AG04450 (cell line): Measurements from ENCODE around the gene RAI14. TPM values are rescaled to one million over a fixed set of nuclear protein-coding genes. Genes with fewer than 3 reads are reported as not detected.
"Not testable (repeated sequence)": the region's sequence is repeated elsewhere in the genome, so short reads cannot be mapped to it uniquely, and the experiment has no call there.

Experiments used
- CTCF ChIA-PET: fragments of 300-600, 350-600 bp; formaldehyde crosslinking; extraction: SDS; loops from one replicate; lab custom pipeline; 2022; ENCODE audit warnings: antibody characterized with exemption, inconsistent platforms; lab: Charles Lee
- POLR2A ChIA-PET: fragments of 350-600 bp; formaldehyde crosslinking; extraction: SDS; loops from one replicate; lab custom pipeline; 2021; ENCODE audit warnings: antibody characterized with exemption, inconsistent platforms; lab: Yijun Ruan, JAX
- DNase-seq: peaks from one replicate; pipeline ENCODE4 v3.0.0-alpha.2; 2011; ENCODE audit warnings: low read depth, low spot score
- H3K27ac ChIP-seq: one replicate; pipeline ENCODE4 v1.5.1; 2012; ENCODE audit warnings: low read depth, low read length, control low read depth
- H3K27me3 ChIP-seq: one replicate; pipeline ENCODE4 v1.6.0; 2012; ENCODE audit warnings: low read length; ENCODE audit not compliant: control insufficient read depth, insufficient read depth
- H3K4me3 ChIP-seq: 2 replicates; pipeline ENCODE4 v1.5.1; 2011; ENCODE audit warnings: mild to moderate bottlenecking, low read depth, low read length, control low read depth
- H3K9me3 ChIP-seq: 2 replicates; pipeline ENCODE4 v1.5.1; 2012; ENCODE audit warnings: low read length; ENCODE audit not compliant: control insufficient read depth, insufficient read depth
- polyA plus RNA-seq: library from polyadenylated mRNA; depleted of rRNA; stranded (reverse); fragments of >200 nt; gene quantifications from 2 replicates; pipeline ENCODE4 v1.2.3, GENCODE V29; 2011
- TF ChIP-seq, protein P1 (sequence below): IDR thresholded peaks from 2 replicates; pipeline ENCODE4 v1.5.1; 2011; ENCODE audit warnings: low read depth, low read length, control low read depth, inconsistent platforms

RAI14 gene
- polyA plus RNA-seq, 1 experiment = 162 TPM

- TF ChIP-seq, protein P1, sequence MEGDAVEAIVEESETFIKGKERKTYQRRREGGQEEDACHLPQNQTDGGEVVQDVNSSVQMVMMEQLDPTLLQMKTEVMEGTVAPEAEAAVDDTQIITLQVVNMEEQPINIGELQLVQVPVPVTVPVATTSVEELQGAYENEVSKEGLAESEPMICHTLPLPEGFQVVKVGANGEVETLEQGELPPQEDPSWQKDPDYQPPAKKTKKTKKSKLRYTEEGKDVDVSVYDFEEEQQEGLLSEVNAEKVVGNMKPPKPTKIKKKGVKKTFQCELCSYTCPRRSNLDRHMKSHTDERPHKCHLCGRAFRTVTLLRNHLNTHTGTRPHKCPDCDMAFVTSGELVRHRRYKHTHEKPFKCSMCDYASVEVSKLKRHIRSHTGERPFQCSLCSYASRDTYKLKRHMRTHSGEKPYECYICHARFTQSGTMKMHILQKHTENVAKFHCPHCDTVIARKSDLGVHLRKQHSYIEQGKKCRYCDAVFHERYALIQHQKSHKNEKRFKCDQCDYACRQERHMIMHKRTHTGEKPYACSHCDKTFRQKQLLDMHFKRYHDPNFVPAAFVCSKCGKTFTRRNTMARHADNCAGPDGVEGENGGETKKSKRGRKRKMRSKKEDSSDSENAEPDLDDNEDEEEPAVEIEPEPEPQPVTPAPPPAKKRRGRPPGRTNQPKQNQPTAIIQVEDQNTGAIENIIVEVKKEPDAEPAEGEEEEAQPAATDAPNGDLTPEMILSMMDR = no peak
- no peak for DNase-seq
- ChIA-PET CTCF (no interaction called here), POLR2A (interaction anchor here (0.6 kb wide), 1 partner anchor 40 kb away, joined by 3 read pairs; no protein-coding TSS in a partner anchor)
- Histone ChIP-seq H3K9me3 (no peaks in the 10 kb centered on the region), H3K27ac (no peak overlapping the region), H3K27me3 (no peaks in the 10 kb centered on the region), H3K4me3 (no peak overlapping the region)
Observed at GRCh38 chr5:34722183-34722582, 66.1 kb downstream of the RAI14 start.

DNA sequence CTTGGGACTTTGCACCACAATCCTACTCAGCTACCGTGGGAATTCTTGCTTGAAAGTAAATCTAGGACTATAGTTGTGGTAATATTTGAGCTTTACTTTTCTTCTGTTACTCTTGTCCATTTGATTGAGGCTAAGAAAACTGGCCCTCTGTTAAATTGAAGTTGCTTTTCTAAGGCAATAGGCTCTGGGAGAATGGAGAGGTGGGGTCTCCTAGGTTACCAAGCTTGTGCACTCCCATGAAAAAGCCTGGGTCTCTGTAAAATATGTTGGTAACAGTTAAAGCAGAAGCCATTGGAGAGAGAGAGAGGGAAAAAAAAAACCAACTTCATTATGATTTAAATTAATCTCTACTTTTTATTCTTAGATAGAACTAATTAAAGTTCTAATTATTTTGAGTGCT lies 68.6 kb downstream of the RAI14 start:
- TF ChIP-seq, protein P1 = no peak
- H3K27me3 ChIP-seq = no peaks in the 10 kb centered on the region
- H3K9me3 ChIP-seq = peaks cover 4% of the 10 kb centered on the region
- no peak for DNase-seq
- H3K27ac ChIP-seq = no peak overlapping the region
- ChIA-PET POLR2A (no interaction called here), CTCF (interaction anchor here (1.0 to 2.5 kb wide), 2 partner anchors 49 to 201 kb away, joined by 3 to 5 read pairs; no protein-coding TSS in a partner anchor)
- no peak overlapping the region for H3K4me3 ChIP-seq

DNA sequence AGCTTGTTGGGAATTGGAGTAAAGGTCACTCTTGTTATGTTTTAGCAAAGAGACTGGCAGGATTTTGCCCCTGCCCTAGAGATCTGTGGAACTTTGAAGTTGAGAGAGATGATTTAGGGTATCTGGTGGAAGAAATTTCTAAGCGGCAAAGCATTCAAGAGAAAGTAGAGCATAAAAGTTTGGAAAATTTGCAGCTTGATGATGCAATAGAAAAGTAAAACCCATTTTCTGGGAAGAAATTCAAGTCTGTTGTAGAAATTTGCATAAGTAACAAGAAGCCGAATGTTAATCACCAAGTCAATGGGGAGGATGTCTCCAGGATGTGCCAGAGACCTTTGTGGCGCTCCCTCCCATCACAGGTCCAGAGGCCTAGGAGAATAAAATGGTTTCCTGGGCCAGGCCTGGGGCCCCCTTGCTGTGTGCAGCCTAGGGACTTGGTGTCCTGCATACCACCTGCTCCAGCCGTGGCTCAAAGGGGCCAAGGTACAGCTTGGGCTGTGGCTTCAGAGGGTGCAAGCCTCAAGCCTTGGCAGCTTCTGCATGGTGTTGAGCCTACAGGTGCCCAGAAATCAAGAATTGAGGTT lies 71.1 kb downstream of the RAI14 start:
- H3K9me3 ChIP-seq, H3K27ac ChIP-seq, H3K4me3 ChIP-seq, H3K27me3 ChIP-seq, CTCF ChIA-PET, POLR2A ChIA-PET, DNase-seq: not testable (repeated sequence)

GRCh38 chr5:34728236-34728635 lies 72.1 kb downstream of the RAI14 start:
- ChIA-PET CTCF (no interaction called here), POLR2A (interaction anchor here (0.7 kb wide), 1 partner anchor 243 kb away, joined by 3 read pairs; no protein-coding TSS in a partner anchor)
- Histone ChIP-seq H3K4me3 (no peak overlapping the region), H3K27ac (no peak overlapping the region), H3K9me3 (peaks cover 4% of the 10 kb centered on the region), H3K27me3 (no peaks in the 10 kb centered on the region)
- no peak for DNase-seq
- TF ChIP-seq, protein P1 = no peak

GRCh38 chr5:34731435-34732232 lies 75.5 kb downstream of the RAI14 start:
- no peak overlapping the region for H3K4me3 ChIP-seq
- DNase-seq = no peak
- no peak overlapping the region for H3K27ac ChIP-seq
- no peaks in the 10 kb centered on the region for H3K27me3 ChIP-seq
- ChIA-PET CTCF (no interaction called here), POLR2A (interaction anchor here (1.0 kb wide), 1 partner anchor 14 kb away, joined by 5 read pairs; no protein-coding TSS in a partner anchor)
- H3K9me3 ChIP-seq = peaks cover 4% of the 10 kb centered on the region
- TF ChIP-seq, protein P1 = no peak
